ENCODE measurements around the gene HSF5.

DNA sequence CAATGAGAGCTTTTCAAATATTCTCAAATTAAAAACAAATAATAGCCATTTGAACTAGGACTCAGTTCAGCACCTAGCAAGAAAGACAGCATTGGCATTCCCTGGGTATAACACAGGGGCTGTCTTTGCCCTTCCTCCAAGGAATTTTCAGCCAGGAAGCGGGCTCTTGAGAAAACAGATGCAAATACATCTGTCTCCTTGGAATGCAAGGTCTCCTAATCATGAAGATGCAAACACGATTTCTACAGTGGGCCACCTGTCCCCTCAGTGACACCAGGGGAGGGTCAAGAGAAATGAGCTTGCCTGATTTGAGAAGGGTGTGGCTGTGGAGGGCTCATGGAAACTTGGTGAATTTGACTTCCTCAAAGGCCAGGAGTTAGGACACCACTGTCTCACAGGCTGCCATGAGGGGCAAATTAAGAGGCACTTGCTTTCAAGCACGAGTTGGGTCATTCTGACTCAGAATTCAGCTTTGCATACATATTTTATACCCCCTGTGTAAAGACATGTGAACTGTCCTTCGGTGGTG lies 111.7 kb downstream of the HSF5 start:
- TF ChIP-seq, protein P1, sequence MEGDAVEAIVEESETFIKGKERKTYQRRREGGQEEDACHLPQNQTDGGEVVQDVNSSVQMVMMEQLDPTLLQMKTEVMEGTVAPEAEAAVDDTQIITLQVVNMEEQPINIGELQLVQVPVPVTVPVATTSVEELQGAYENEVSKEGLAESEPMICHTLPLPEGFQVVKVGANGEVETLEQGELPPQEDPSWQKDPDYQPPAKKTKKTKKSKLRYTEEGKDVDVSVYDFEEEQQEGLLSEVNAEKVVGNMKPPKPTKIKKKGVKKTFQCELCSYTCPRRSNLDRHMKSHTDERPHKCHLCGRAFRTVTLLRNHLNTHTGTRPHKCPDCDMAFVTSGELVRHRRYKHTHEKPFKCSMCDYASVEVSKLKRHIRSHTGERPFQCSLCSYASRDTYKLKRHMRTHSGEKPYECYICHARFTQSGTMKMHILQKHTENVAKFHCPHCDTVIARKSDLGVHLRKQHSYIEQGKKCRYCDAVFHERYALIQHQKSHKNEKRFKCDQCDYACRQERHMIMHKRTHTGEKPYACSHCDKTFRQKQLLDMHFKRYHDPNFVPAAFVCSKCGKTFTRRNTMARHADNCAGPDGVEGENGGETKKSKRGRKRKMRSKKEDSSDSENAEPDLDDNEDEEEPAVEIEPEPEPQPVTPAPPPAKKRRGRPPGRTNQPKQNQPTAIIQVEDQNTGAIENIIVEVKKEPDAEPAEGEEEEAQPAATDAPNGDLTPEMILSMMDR (IDR thresholded peaks at IDR 0.05 in 8 of 11, conservative IDR thresholded peaks at IDR 0.05 in 3 of 11): no peak
- TF ChIP-seq POLR2A (IDR thresholded peaks at IDR 0.05): no peak

Data from spleen (tissue), 7 donors.